CD14-positive monocyte (primary cell): ENCODE data around the gene INO80C. TPM values are rescaled to one million over a fixed set of nuclear protein-coding genes. Genes with fewer than 3 reads are reported as not detected.

Experiments
- DNase-seq, 3 donors: peaks; one replicate each; pipeline ENCODE4 v3.0.0-alpha.2; 2011 to 2022
- H2AFZ ChIP-seq: 2 replicates; pipeline ENCODE4 v1.6.0; 2012; ENCODE audit warnings: mild to moderate bottlenecking, low read depth, low read length, inconsistent platforms; ENCODE audit not compliant: insufficient read depth, poor library complexity, severe bottlenecking
- H3K27ac ChIP-seq, 2 donors: 1 replicate in 1 of 2; 2 replicates in 1 of 2; pipeline ENCODE4 v1.5.1; 2012 to 2013; ENCODE audit warnings: low read length in 2 of 2, control low read depth in 1 of 2, inconsistent platforms in 1 of 2, low read depth in 1 of 2, mild to moderate bottlenecking in 1 of 2
- H3K27me3 ChIP-seq, 2 donors: one replicate each; pipeline versions ENCODE4 v1.6.0 to v1.6.1; 2011 to 2013; ENCODE audit warnings: low read length in 2 of 2; ENCODE audit not compliant: control insufficient read depth in 2 of 2, insufficient read depth in 2 of 2
- H3K36me3 ChIP-seq, 2 donors: replicated peaks in 1 of 2; 1 replicate in 1 of 2; 2 replicates in 1 of 2; pipeline versions ENCODE4 v1.5.1 to v1.6.1; 2012 to 2013; ENCODE audit warnings: low read length in 2 of 2, control low read depth in 1 of 2, inconsistent platforms in 1 of 2, mild to moderate bottlenecking in 1 of 2; ENCODE audit not compliant: insufficient read depth in 2 of 2, control insufficient read depth in 1 of 2
- H3K4me1 ChIP-seq, 2 donors: 1 replicate in 1 of 2; 2 replicates in 1 of 2; pipeline versions ENCODE4 v1.5.1 to v1.6.1; 2012 to 2013; ENCODE audit warnings: low read length in 2 of 2, control low read depth in 1 of 2, inconsistent platforms in 1 of 2, mild to moderate bottlenecking in 1 of 2, moderate library complexity in 1 of 2; ENCODE audit not compliant: insufficient read depth in 2 of 2, control insufficient read depth in 1 of 2
- H3K4me2 ChIP-seq: replicated peaks from 2 replicates; pipeline ENCODE3; 2012; ENCODE audit warnings: low read length, moderate library complexity, mild to moderate bottlenecking; ENCODE audit not compliant: poor library complexity, severe bottlenecking; ENCODE audit errors: extremely low read depth
- H3K4me3 ChIP-seq, 3 experiments: fragments of 200-600 bp in 1 of 3; sonication (generic) in 1 of 3; replicated peaks in 1 of 3; 1 replicate in 2 of 3; 2 replicates in 1 of 3; pipeline ENCODE4 v1.5.1; 2011 to 2013; ENCODE audit warnings: low read length in 3 of 3, mild to moderate bottlenecking in 3 of 3, control low read depth in 2 of 3, low read depth in 2 of 3, inconsistent platforms in 1 of 3, moderate library complexity in 1 of 3
- H3K79me2 ChIP-seq: 2 replicates; pipeline ENCODE4 v1.6.0; 2012; ENCODE audit warnings: mild to moderate bottlenecking, control low read depth, inconsistent platforms, low read length, moderate library complexity; ENCODE audit not compliant: insufficient read depth
- H3K9ac ChIP-seq: 2 replicates; pipeline ENCODE4 v1.6.0; 2017; ENCODE audit warnings: low read length, mild to moderate bottlenecking; ENCODE audit not compliant: insufficient read depth, poor library complexity, severe bottlenecking
- H3K9me3 ChIP-seq, 2 donors: replicated peaks in 1 of 2; 1 replicate in 1 of 2; 2 replicates in 1 of 2; pipeline versions ENCODE4 v1.5.1 to v1.6.1; 2012 to 2013; ENCODE audit warnings: low read length in 2 of 2, control low read depth in 1 of 2; ENCODE audit not compliant: control insufficient read depth in 1 of 2, insufficient read depth in 1 of 2
- H4K20me1 ChIP-seq: 2 replicates; pipeline ENCODE4 v1.6.0; 2012; ENCODE audit warnings: mild to moderate bottlenecking, low read length, control low read depth, moderate library complexity; ENCODE audit not compliant: insufficient read depth
- H3K27ac Mint-ChIP-seq, 7 donors: one replicate each; pipeline ENCODE4 v1.8.0; 2020; ENCODE audit warnings: mild to moderate bottlenecking in 7 of 7, mixed read lengths in 7 of 7, moderate library complexity in 6 of 7, inconsistent platforms in 2 of 7
- H3K27me3 Mint-ChIP-seq, 3 donors: one replicate each; pipeline ENCODE4 v1.8.0; 2021 to 2022; ENCODE audit warnings: low read depth in 3 of 3, mild to moderate bottlenecking in 3 of 3, mixed read lengths in 3 of 3, moderate library complexity in 3 of 3, inconsistent platforms in 1 of 3
- H3K36me3 Mint-ChIP-seq, 2 donors: one replicate each; pipeline ENCODE4 v1.8.0; 2020; ENCODE audit warnings: mixed read lengths in 2 of 2, inconsistent platforms in 1 of 2, mild to moderate bottlenecking in 1 of 2
- H3K4me1 Mint-ChIP-seq: one replicate; pipeline ENCODE4 v1.8.0; 2020; ENCODE audit warnings: mild to moderate bottlenecking, mixed read lengths
- H3K4me3 Mint-ChIP-seq, 2 donors: one replicate each; pipeline ENCODE4 v1.8.0; 2020; ENCODE audit warnings: mild to moderate bottlenecking in 2 of 2, mixed read lengths in 2 of 2, moderate library complexity in 1 of 2
- H3K9me3 Mint-ChIP-seq, 7 donors: one replicate each; pipeline ENCODE4 v1.8.0; 2020 to 2022; ENCODE audit warnings: mixed read lengths in 7 of 7, mild to moderate bottlenecking in 6 of 7, moderate library complexity in 6 of 7, inconsistent platforms in 2 of 7
- WGBS: methylation state at CpG from one replicate; pipeline ENCODE4 v1.1.5; 2013; ENCODE audit warnings: missing lambda C conversion rate; ENCODE audit not compliant: insufficient coverage; 5-methylcytosine and 5-hydroxymethylcytosine counted together
- intact Hi-C, 2 donors: fragments of 100-400 bp; cut with micrococcal nuclease; formaldehyde crosslinking; loops; one replicate each; pipeline versions ENCODE4 v1.15.0 to v1.15.1; 2023
- polyA plus RNA-seq, 3 donors: library from polyadenylated mRNA; depleted of rRNA in 1 of 3; unstranded in 2 of 3; stranded (reverse) in 1 of 3; fragments of 300-500 nt in 2 of 3; fragments of >200 nt in 1 of 3; fragmentation: Illumina TruSeq in 2 of 3; gene quantifications; 1 replicate in 2 of 3; 2 replicates in 1 of 3; pipeline ENCODE4 v1.2.3, GENCODE V29; 2012 to 2021
- TF ChIP-seq, protein P1 (sequence below): fragments of 200-600 bp; IDR thresholded peaks from one replicate; pipeline ENCODE4 v1.8.0; 2022; ENCODE audit warnings: antibody characterized with exemption, mild to moderate bottlenecking

Gene INO80C
- polyA plus RNA-seq, 3 donors, result 17.7 to 27.9 (median 22.3) TPM

DNA sequence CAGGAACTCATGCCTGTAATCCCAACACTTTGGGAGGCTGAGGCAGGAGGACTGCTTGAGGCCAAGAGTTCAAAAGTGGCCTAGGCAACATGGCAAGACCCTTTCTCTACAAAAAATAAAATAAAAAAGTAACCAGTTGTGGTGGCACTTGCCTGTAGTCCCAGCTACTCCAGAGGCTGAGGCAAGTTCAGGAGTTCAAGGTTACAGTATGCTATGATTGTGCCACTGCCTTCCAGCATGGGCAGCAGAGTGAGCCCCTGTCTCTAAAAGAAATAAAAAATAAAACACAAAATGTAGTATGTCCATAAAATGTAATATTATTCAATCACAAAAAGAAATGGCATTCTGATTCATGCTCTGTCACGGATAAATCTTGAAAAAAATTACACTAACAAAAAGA is 11.9 kb downstream of the INO80C start:
- Mint-ChIP-seq H3K27me3 (peaks cover 0 to 1% (median 0%) of the 10 kb centered on the region in 3 donors), H3K4me3 (no peak overlapping the region), H3K36me3 (peaks cover 21 to 22% of the 10 kb centered on the region in 2 donors), H3K9me3 (peaks cover 0 to 2% (median 0%) of the 10 kb centered on the region in 7 donors), H3K27ac (no peak overlapping the region), H3K4me1 (peaks cover 23% of the 10 kb centered on the region)
- no peaks in the 10 kb centered on the region for H3K36me3 ChIP-seq
- H3K9ac ChIP-seq, result no peak overlapping the region
- H3K79me2 ChIP-seq, result peaks cover 19% of the 10 kb centered on the region
- no CpG with 5 or more reads among the region's 1 CpG for WGBS
- H3K27ac ChIP-seq, result no peak overlapping the region
- H3K9me3 ChIP-seq, result no peaks in the 10 kb centered on the region
- H3K4me3 ChIP-seq, result no peak overlapping the region
- DNase-seq, result no peak
- intact Hi-C loops, result no loop called here
- H4K20me1 ChIP-seq, result peaks cover 5% of the 10 kb centered on the region
- peaks cover 9 to 23% of the 10 kb centered on the region in 2 donors for H3K4me1 ChIP-seq
- H3K27me3 ChIP-seq, result no peaks in the 10 kb centered on the region
- no peak overlapping the region for H2AFZ ChIP-seq
- no peak overlapping the region for H3K4me2 ChIP-seq
- TF ChIP-seq, protein P1, sequence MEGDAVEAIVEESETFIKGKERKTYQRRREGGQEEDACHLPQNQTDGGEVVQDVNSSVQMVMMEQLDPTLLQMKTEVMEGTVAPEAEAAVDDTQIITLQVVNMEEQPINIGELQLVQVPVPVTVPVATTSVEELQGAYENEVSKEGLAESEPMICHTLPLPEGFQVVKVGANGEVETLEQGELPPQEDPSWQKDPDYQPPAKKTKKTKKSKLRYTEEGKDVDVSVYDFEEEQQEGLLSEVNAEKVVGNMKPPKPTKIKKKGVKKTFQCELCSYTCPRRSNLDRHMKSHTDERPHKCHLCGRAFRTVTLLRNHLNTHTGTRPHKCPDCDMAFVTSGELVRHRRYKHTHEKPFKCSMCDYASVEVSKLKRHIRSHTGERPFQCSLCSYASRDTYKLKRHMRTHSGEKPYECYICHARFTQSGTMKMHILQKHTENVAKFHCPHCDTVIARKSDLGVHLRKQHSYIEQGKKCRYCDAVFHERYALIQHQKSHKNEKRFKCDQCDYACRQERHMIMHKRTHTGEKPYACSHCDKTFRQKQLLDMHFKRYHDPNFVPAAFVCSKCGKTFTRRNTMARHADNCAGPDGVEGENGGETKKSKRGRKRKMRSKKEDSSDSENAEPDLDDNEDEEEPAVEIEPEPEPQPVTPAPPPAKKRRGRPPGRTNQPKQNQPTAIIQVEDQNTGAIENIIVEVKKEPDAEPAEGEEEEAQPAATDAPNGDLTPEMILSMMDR, result no peak

DNA sequence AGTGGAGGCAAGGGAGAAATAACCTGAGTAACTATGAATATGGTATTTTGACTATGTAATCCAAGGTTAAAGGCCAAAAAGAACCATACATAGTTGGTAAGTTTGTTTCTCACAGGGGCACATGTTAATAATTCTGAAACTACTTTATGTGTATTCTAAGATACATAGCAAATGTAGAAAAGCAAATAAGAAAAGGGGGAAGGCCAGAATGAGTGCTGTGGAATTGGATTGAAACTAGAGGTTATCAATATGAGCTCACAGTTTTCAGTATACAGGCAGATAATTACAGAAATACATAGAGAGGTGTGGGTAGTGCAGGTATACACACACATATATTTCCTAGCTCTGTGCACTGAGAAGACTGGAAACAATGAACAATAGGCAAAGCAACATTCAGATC is 13.7 kb downstream of the INO80C start:
- no peaks in the 10 kb centered on the region for H3K36me3 ChIP-seq

More for the DNA sequence above, 13.7 kb downstream of the INO80C start:
- H3K36me3 Mint-ChIP-seq, result peaks cover 19 to 22% of the 10 kb centered on the region in 2 donors
- Histone ChIP-seq H3K27me3 (no peaks in the 10 kb centered on the region), H3K79me2 (peaks cover 14% of the 10 kb centered on the region), H4K20me1 (no peaks in the 10 kb centered on the region), H3K4me1 (peaks cover 12 to 34% of the 10 kb centered on the region in 2 donors), H3K4me3 (no peak overlapping the region), H3K27ac (no peak overlapping the region), H3K9ac (no peak overlapping the region), H3K9me3 (no peaks in the 10 kb centered on the region), H2AFZ (no peak overlapping the region), H3K4me2 (no peak overlapping the region)
- no peak overlapping the region for H3K4me3 Mint-ChIP-seq
- intact Hi-C loops, result no loop called here
- peaks cover 26% of the 10 kb centered on the region for H3K4me1 Mint-ChIP-seq
- peaks cover 0 to 2% (median 0%) of the 10 kb centered on the region in 7 donors for H3K9me3 Mint-ChIP-seq
- no peaks in the 10 kb centered on the region for H3K27me3 Mint-ChIP-seq
- no peak overlapping the region for H3K27ac Mint-ChIP-seq
- TF ChIP-seq, protein P1, result no peak
- no peak for DNase-seq
